Esophagus muscularis mucosa (tissue), 4 donors: ENCODE measurements around the gene HTR3D. TPM values are rescaled to one million over a fixed set of nuclear protein-coding genes. Genes with fewer than 3 reads are reported as not detected.

Experiments used
- DNase-seq: peaks from one replicate; pipeline ENCODE4 v3.0.0-alpha.2; 2017; ENCODE audit errors: extremely low spot score
- H3K27ac ChIP-seq, 4 donors: fragments of 200-600 bp; sonication (generic); replicated peaks in 1 of 4; 1 replicate in 3 of 4; 2 replicates in 1 of 4; pipeline ENCODE4 v1.5.1; 2016 to 2019; ENCODE audit warnings: mild to moderate bottlenecking in 1 of 4
- H3K27me3 ChIP-seq, 4 donors: fragments of 200-600 bp; sonication (generic); one replicate each; pipeline versions ENCODE4 v1.5.1 to v1.6.0; 2016 to 2019
- H3K36me3 ChIP-seq, 4 donors: fragments of 200-600 bp; sonication (generic); one replicate each; pipeline ENCODE4 v1.5.1; 2016 to 2019
- H3K4me1 ChIP-seq, 4 donors: fragments of 200-600 bp; sonication (generic); one replicate each; pipeline ENCODE4 v1.5.1; 2016 to 2019
- H3K4me3 ChIP-seq, 4 donors: fragments of 200-600 bp; sonication (generic); 1 replicate in 2 of 4; 2 replicates in 2 of 4; pipeline ENCODE4 v1.5.1; 2016 to 2019; ENCODE audit warnings: mild to moderate bottlenecking in 4 of 4, moderate library complexity in 1 of 4
- H3K9me3 ChIP-seq, 4 donors: fragments of 200-600 bp; sonication (generic); 1 replicate in 3 of 4; 2 replicates in 1 of 4; pipeline ENCODE4 v1.5.1; 2016 to 2019
- CTCF ChIP-seq, 3 experiments: fragments of 200-600 bp in 2 of 3; fragments of 450-650 bp in 1 of 3; sonication (generic) in 2 of 3; IDR thresholded peaks; one replicate each; pipeline ENCODE4 v1.5.1; 2017 to 2019; ENCODE audit warnings: antibody characterized with exemption in 3 of 3, mild to moderate bottlenecking in 2 of 3, moderate library complexity in 1 of 3
- EP300 ChIP-seq: sonication (generic); formaldehyde crosslinking; IDR thresholded peaks from one replicate; pipeline ENCODE4 v1.6.1; 2017; ENCODE audit warnings: antibody characterized with exemption
- POLR2A ChIP-seq: fragments of 450-650 bp; IDR thresholded peaks from one replicate; pipeline ENCODE4 v1.6.1; 2017; ENCODE audit warnings: antibody characterized with exemption, moderate library complexity, mild to moderate bottlenecking, low read depth
- POLR2AphosphoS5 ChIP-seq, 2 donors: sonication (generic); formaldehyde crosslinking; IDR thresholded peaks; one replicate each; pipeline ENCODE4 v1.6.1; 2017; ENCODE audit warnings: antibody characterized with exemption in 2 of 2
- WGBS: methylation state at CpG from one replicate; pipeline ENCODE4 v1.1.5; 2018; 5-methylcytosine and 5-hydroxymethylcytosine counted together
- intact Hi-C: fragments of 100-400 bp; cut with DNase I; formaldehyde crosslinking; loops from one replicate; pipeline ENCODE4 v1.15.1; 2023
- total RNA-seq, 4 donors: library from RNA; depleted of rRNA; stranded (reverse); fragments of >200 nt; gene quantifications; one replicate each; pipeline versions ENCODE4 v1.1.0 to v1.2.1, GENCODE V29; 2016

HTR3D gene
- total RNA-seq, 4 donors from 2014 or later = not detected

DNA sequence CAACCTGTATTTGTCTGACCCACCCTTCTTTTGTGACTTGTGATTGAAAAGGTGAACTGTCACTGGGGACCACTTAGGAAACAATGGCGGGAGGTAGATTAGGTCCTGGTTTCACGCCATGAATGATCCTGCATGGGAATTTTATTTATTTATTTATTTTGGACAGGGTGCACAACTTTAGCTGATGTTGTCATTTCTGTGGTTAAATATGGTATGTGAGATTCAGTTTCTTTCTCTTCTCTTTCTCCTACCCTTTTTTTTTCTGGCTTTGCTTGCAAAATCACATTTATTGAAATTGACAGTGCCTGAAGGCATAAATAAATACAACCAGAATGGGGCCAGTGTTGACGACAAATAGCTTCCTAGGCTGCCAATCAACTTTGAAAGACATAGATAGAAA is 47.3 kb downstream of the HTR3D start:
- Histone ChIP-seq H3K27ac (no peak overlapping the region), H3K4me1 (no peaks in the 10 kb centered on the region), H3K36me3 (no peaks in the 10 kb centered on the region), H3K4me3 (no peak overlapping the region), H3K9me3 (no peaks in the 10 kb centered on the region), H3K27me3 (no peaks in the 10 kb centered on the region)
- TF ChIP-seq POLR2AphosphoS5 (IDR thresholded peaks at IDR 0.05) (no peak), EP300 (no peak), POLR2A (no peak), CTCF (IDR thresholded peaks at IDR 0.05) (no peak)
- 88% methylated on average over 3 of the region's 3 CpGs for WGBS
- intact Hi-C loops = no loop called here
- no peak for DNase-seq

- no peak for TF ChIP-seq POLR2A
- no peak for TF ChIP-seq CTCF (IDR thresholded peaks at IDR 0.05)
- TF ChIP-seq POLR2AphosphoS5 (IDR thresholded peaks at IDR 0.05) = no peak
- no peak for TF ChIP-seq EP300
- intact Hi-C loops = no loop called here
- Histone ChIP-seq H3K27ac (no peak overlapping the region), H3K4me1 (no peaks in the 10 kb centered on the region), H3K27me3 (no peaks in the 10 kb centered on the region), H3K36me3 (no peaks in the 10 kb centered on the region), H3K9me3 (no peaks in the 10 kb centered on the region), H3K4me3 (no peak overlapping the region)
- no peak for DNase-seq
- WGBS = no CpG with 5 or more reads among the region's 16 CpGs
Measured at GRCh38 chr3:184081116-184081830, 49.7 kb downstream of the HTR3D start.

DNA sequence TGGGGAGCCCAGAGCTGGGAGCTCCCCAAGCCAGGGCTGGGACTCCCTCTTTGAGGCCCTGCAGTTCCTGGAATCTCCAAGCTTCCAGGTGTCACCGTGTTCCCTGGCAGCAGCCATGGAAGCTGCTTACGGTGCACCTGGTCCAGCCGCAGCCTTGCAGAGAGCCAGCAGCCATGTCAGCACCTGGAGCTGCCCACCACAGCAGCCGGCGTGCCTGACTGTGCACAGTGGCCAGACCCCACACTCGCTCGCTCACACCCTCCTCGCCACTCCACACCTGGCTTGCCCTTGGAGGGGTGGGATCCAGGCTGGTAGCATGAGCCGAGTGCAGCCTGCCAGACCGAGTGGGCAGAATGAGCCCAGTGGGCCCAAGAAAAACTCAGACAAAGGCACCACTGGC is 50.5 kb downstream of the HTR3D start:
- intact Hi-C loops = no loop called here
- TF ChIP-seq POLR2A (no peak), POLR2AphosphoS5 (IDR thresholded peaks at IDR 0.05) (no peak), EP300 (no peak), CTCF (IDR thresholded peaks at IDR 0.05) (no peak)
- no peak overlapping the region for H3K27ac ChIP-seq
- 82% methylated on average over 8 of the region's 10 CpGs for WGBS
- H3K9me3 ChIP-seq = no peaks in the 10 kb centered on the region
- H3K4me1 ChIP-seq = no peaks in the 10 kb centered on the region
- no peak overlapping the region for H3K4me3 ChIP-seq
- no peak for DNase-seq
- no peaks in the 10 kb centered on the region for H3K36me3 ChIP-seq
- H3K27me3 ChIP-seq = no peaks in the 10 kb centered on the region

- Histone ChIP-seq H3K36me3 (no peaks in the 10 kb centered on the region), H3K4me1 (no peaks in the 10 kb centered on the region), H3K27ac (no peak overlapping the region), H3K4me3 (no peak overlapping the region), H3K27me3 (no peaks in the 10 kb centered on the region), H3K9me3 (no peaks in the 10 kb centered on the region)
- 73% methylated on average over 2 of the region's 2 CpGs for WGBS
- intact Hi-C loops = no loop called here
- TF ChIP-seq CTCF (IDR thresholded peaks at IDR 0.05) (no peak), POLR2AphosphoS5 (IDR thresholded peaks at IDR 0.05) (no peak), POLR2A (no peak), EP300 (no peak)
- no peak for DNase-seq
Measured at GRCh38 chr3:184082465-184082864, 50.9 kb downstream of the HTR3D start.

DNA sequence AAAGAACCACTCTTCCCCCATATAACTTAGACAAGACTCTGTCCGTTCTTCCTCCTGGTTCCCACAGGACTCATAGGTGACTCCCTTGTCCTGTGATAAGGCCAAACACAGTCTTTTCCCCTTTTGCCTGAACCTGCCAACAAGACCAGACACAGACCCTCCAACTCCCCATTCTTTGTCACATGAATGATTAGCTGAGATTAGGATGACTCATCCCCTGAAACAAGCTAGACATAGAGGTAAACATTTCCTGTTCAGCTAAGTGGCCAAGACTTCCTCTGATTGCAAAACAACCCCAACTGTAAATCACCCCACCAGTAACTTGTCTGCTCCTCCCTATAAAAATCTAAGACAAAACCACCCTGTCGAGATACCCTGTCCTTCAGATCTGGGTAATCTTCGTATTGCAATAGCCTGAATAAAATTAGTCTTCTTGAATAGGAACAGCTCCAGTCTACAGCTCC is 53.9 kb downstream of the HTR3D start:
- TF ChIP-seq POLR2A (no peak), EP300 (no peak), CTCF (IDR thresholded peaks at IDR 0.05) (no peak)

More for the DNA sequence above, 53.9 kb downstream of the HTR3D start:
- WGBS = 69% methylated on average over 3 of the region's 3 CpGs
- no peaks in the 10 kb centered on the region for H3K27me3 ChIP-seq
- H3K4me3 ChIP-seq = no peak overlapping the region
- no peaks in the 10 kb centered on the region for H3K9me3 ChIP-seq
- no peak for DNase-seq
- no peak overlapping the region for H3K27ac ChIP-seq
- no peaks in the 10 kb centered on the region for H3K4me1 ChIP-seq
- intact Hi-C loops = no loop called here
- no peaks in the 10 kb centered on the region for H3K36me3 ChIP-seq
